HG03280 (cell line): Measurements from ENCODE around the gene CFAP107.
A peak's percentile ranks its signal among the peaks of the same experiment; 100 is the strongest.
"Not testable (repeated sequence)": the region's sequence is repeated elsewhere in the genome, so short reads cannot be mapped to it uniquely, and the experiment has no call there.

Experiments
- ATAC-seq: cut with Tn5 transposase; IDR thresholded peaks from one replicate; pipeline ENCODE4 v1.9.1; 2021; ENCODE audit warnings: mild to moderate bottlenecking, moderate library complexity; ENCODE audit not compliant: unreplicated experiment

CFAP107 gene

GRCh38 chr1:12745992-12746323 lies at the start of gene CFAP107:
TSS of gene CFAP107 (plus strand) at chr1:12746200. CDS start at chr1:12746431, 231 bp downstream.
- ATAC-seq = peak; percentile 41

GRCh38 chr1:12696658-12697057 lies 49.3 kb upstream of the CFAP107 start:
- no peak for ATAC-seq

GRCh38 chr1:12697397-12697796 lies 48.6 kb upstream of the CFAP107 start:
- no peak for ATAC-seq

- ATAC-seq = no peak
Measured at GRCh38 chr1:12703821-12704451, 42.1 kb upstream of the CFAP107 start.

- ATAC-seq = no peak
Measured at GRCh38 chr1:12706061-12706460, 39.9 kb upstream of the CFAP107 start.

GRCh38 chr1:12708396-12709090 lies 37.5 kb upstream of the CFAP107 start:
- no peak for ATAC-seq

GRCh38 chr1:12709091-12709491 lies 36.9 kb upstream of the CFAP107 start:
- no peak for ATAC-seq

GRCh38 chr1:12709696-12710095 lies 36.3 kb upstream of the CFAP107 start:
- no peak for ATAC-seq

- no peak for ATAC-seq
Measured at GRCh38 chr1:12711536-12711935, 34.5 kb upstream of the CFAP107 start.

GRCh38 chr1:12712076-12712475 lies 33.9 kb upstream of the CFAP107 start:
- ATAC-seq = no peak

GRCh38 chr1:12712929-12713328 lies 33.1 kb upstream of the CFAP107 start:
- no peak for ATAC-seq

GRCh38 chr1:12713651-12714050 lies 32.3 kb upstream of the CFAP107 start:
- not testable (repeated sequence) for ATAC-seq

- no peak for ATAC-seq
Measured at GRCh38 chr1:12714710-12715475, 31.1 kb upstream of the CFAP107 start.

GRCh38 chr1:12715896-12716437 lies 30.0 kb upstream of the CFAP107 start, which contains the start of gene AADACL3:
TSS of gene AADACL3 (plus strand) at chr1:12716110. CDS start at chr1:12716177, 67 bp downstream.
- no peak for ATAC-seq

- no peak for ATAC-seq
Measured at GRCh38 chr1:12717301-12717838, 28.6 kb upstream of the CFAP107 start.

- ATAC-seq = no peak
Measured at GRCh38 chr1:12722626-12723025, 23.4 kb upstream of the CFAP107 start.

GRCh38 chr1:12728391-12728790 lies 17.6 kb upstream of the CFAP107 start:
- ATAC-seq = no peak

- no peak for ATAC-seq
Measured at GRCh38 chr1:12730156-12730555, 15.8 kb upstream of the CFAP107 start.

- ATAC-seq = not testable (repeated sequence)
Measured at GRCh38 chr1:12731084-12731483, 14.9 kb upstream of the CFAP107 start.

- ATAC-seq = no peak
Measured at GRCh38 chr1:12734651-12735050, 11.3 kb upstream of the CFAP107 start.

- ATAC-seq = no peak
Measured at GRCh38 chr1:12738934-12739333, 7.1 kb upstream of the CFAP107 start.
